SKM-1 (cell line): ENCODE data around the gene PORCN.

Source experiments
- DNase-seq: peaks from one replicate; lab custom pipeline; 2025; ENCODE audit not compliant: unreplicated experiment; lab: John Stamatoyannopoulos, UW

Gene PORCN

GRCh38 chrX:48475774-48476577 lies 32.8 kb upstream of the PORCN start, which contains the start of gene FTSJ1:
Gene FTSJ1, plus strand, starts transcription at chrX:48476199. Its CDS starts 1,849 bp downstream, at chrX:48478048.
- DNase-seq, result peak; percentile 77

DNA sequence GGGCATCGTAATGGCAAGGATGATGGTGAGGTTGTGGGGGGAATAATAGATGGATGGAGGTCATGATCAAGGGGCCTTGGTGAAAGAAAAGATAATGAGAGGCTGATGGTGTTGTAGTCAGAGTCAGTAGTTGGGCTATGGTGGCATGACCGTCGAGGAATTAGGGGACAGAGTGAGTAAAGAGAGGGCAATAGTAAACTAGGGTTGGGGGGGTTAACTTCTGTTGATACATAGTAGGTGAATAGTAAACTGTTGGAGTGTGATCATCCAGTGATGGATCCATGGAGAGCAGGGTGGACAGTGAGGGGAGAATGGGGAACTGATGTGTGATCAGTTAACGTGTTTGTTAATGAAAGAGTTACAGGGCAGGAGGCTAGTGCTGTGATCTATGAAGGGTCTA lies 31.9 kb upstream of the PORCN start:
- DNase-seq, result no peak

DNA sequence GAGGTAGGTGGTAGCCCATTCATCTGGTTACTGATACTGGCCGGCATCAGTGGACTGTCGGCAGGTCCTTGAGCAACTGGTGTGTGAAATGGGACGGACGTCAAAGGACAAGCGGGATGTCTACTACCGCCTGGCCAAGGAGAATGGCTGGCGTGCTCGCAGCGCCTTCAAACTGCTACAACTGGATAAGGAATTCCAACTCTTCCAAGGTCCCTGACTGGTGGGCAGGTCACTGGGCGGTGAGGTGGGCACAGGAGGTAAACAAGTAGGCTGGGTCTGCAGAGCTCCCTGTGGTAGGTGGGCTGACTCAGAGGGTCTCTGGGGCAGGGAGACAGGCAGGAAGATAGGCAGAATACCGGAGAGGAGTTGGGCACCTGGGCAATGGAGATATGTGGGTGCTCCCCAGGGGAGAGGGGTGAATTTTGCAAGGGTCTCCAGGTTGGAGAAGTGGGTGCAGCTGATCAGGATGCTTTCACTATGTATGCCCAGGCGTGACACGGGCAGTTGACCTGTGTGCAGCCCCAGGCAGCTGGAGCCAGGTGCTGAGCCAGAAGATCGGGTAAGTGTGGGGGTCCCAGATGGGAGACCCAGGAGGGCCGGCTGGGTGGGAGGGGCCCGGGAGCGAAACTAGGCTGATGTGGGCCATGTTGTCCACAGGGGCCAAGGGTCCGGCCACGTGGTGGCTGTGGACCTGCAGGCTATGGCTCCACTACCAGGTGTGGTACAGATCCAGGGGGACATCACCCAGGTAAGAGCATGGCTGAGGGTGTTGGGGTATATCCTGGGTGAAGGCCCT lies 30.6 kb upstream of the PORCN start:
- no peak for DNase-seq

DNA sequence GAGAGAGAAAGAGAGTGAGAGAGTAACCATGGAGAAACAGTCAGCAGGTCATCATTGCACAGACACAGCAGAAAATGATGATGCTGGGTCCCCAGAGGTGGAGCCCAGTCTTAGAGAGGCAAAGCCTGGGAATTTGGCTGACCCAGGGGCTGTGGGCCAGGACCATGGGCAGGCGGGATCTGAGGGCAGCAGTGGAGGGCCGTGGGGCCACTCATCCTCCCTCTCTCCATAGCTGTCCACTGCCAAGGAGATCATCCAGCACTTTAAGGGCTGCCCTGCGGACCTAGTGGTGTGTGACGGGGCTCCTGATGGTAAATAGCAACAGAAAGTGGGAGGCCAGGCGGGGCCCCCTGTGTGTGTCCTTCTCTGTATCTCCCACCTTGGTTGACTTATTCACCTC lies 30.0 kb upstream of the PORCN start:
- no peak for DNase-seq

DNA sequence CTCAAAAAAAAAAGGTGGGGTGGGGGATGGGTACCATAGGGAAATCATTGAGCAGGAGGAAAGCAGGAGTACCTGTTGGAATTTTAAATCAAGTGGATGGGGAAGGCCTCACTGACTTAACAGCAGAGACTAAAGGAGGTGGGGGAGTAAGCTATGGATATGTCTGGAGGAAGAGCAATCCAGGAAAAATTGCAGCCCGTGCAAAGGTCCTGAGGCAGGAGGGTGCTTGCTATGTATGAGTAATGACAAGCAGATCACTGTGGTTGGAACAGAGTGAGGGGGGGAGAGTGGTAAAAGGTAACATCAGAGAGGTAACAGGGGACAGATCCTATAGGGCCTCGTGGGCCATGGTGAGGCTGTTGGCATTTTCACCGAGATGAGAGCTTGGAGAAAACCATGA lies 28.6 kb upstream of the PORCN start:
- DNase-seq, result no peak

DNA sequence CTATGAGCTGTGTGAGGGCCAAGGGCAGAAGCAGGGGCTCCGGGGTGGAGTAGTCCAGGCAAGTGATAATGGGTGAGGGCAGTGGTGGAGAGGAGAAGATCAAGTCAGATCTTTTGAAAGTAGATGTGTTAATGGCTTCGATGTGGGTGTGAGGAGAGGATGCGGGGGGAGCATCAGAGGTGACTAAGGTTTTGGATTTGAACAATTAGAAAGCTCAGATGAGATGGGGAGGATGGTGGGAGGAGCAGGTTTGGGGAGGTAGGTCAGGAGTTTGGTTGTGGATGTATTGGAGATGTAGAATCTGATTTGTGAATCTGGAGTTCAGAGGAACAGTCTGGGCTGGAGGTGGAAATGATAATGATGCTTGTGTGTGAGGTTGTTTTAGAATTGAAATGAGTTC lies 28.2 kb upstream of the PORCN start:
- DNase-seq, result no peak

DNA sequence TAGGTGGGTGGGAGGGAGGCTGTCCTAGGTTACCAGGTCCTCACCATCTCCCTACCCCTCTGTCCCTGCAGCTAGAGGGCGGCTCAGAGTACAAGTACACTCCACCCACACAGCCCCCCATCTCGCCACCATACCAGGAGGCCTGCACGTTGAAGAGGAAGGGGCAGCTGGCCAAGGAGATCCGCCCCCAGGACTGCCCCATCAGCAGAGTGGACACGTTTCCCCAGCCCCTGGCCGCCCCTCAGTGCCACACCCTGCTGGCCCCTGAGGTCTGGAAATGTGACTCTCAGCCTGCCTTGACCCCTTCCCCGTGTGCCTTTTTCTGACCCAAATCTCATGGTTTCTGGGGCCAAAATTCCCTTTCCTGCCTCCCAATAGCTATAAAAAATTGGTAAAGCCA lies 26.3 kb upstream of the PORCN start:
- no peak for DNase-seq

- no peak for DNase-seq
Observed at GRCh38 chrX:48487362-48487798, 21.4 kb upstream of the PORCN start.

GRCh38 chrX:48488034-48488433 lies 20.8 kb upstream of the PORCN start:
- DNase-seq, result no peak

- no peak for DNase-seq
Observed at GRCh38 chrX:48489296-48489695, 19.5 kb upstream of the PORCN start.

DNA sequence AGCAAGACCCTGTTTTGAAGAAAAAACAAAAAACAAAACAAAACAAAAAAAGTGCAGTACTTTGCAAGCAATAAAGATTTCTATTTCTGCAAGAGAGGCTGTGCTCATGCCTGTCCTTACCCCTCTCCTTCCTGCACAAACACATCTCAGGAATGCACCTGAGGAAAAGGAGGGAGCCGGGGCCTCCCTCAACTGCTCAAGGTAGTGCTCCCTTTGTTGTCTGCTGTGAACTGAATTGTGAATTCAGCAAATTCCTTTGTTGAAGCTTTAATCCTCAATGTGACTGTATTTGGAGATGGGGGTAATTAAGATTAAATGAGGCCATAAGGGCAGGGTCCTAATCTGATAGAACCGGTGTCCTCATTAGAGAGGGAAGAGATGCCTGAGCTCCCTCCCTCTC lies 18.9 kb upstream of the PORCN start:
- DNase-seq, result no peak

- DNase-seq, result no peak
Observed at GRCh38 chrX:48490661-48491060, 18.1 kb upstream of the PORCN start.

DNA sequence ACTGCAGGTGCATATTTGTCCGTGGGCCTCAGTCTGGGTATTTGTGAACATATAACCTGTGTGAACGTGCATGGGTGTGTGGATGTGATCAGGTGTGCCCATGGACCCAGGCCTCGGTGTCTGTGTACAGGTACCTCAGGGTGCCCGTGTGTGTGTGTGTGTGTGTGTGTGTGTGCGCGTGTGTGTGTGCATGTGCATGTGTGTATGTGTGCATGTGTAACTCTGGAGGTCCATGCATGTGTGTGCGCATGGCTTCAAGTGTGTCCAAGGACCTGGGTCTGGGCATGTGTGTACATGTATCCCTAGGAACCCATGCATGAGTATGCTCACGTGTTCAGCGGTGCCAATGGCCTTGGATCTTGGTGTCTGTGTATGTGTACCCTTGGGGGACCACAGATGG lies 17.0 kb upstream of the PORCN start:
- no peak for DNase-seq

- DNase-seq, result no peak
Observed at GRCh38 chrX:48492293-48492910, 16.4 kb upstream of the PORCN start.

- DNase-seq, result no peak
Observed at GRCh38 chrX:48493890-48494364, 14.9 kb upstream of the PORCN start.

GRCh38 chrX:48496660-48497059 lies 12.1 kb upstream of the PORCN start:
- DNase-seq, result no peak

GRCh38 chrX:48497871-48498270 lies 10.9 kb upstream of the PORCN start:
- no peak for DNase-seq

DNA sequence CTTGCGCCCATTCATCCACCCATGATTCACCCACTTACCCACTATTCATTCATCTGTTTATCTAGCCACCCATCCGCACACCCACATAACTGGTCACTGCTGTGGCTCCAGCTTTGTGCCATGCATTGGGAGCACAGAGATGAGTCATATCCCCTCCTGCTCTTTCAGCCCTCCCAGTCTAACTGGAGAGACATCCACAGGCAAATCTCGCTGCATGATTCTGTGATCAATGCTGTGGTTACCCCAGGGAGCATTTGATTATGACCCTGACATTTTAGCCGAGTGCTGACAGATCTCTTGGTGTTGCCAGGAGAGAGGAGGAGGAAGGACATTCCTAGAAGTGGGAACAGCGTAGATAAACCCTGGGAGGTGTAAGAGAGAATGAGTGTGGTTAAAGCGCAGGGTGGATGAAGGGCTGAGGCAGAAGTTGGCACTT lies 10.4 kb upstream of the PORCN start:
- no peak for DNase-seq

GRCh38 chrX:48504261-48504660 lies 4.5 kb upstream of the PORCN start:
- DNase-seq, result no peak

DNA sequence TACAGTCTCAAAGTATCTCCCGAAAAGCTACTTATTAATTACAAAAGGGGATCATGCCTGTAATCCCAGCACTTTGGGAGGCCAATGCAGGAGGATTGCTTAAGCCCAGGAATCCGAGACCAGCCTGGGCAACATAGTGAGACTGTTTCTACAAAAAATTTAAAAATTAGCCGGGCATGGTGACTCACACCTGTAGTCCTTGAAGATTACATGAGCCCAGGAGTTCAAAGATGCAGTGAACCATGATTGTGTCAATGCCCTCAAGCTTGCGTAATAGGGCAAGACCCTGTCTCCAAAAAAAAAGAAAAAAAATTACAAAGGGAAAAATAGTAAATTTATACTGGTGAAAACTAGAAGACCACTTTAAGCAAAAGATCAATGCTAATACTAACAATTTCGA lies 3.3 kb upstream of the PORCN start:
- DNase-seq, result no peak

GRCh38 chrX:48507246-48507645 lies 1.5 kb upstream of the PORCN start:
- DNase-seq, result no peak

DNA sequence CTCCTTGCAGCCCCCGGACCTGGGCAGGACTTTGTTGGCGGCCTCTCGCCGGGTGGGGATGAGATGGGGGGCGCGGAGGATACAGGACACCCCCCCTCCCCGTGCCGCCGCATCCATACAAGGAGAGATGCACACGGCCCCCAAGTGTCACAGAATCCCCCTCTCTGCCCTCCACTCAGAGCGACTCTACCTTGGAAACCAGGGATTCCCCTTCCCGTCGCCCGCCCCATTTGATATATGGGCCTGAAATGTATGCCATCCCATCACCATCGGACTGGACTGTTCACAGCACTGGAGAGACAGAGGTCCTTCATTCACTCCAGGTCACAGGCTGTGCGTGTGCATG lies 426 bp downstream of the PORCN start:
- DNase-seq, result no peak
